ELF-1 (cell line): ENCODE data around the gene RASAL2.

ENCODE experiments used
- DNase-seq: peaks from one replicate; pipeline ENCODE4 v3.0.0-alpha.2; 2016; ENCODE audit warnings: low read depth, low spot score

Gene RASAL2

DNA sequence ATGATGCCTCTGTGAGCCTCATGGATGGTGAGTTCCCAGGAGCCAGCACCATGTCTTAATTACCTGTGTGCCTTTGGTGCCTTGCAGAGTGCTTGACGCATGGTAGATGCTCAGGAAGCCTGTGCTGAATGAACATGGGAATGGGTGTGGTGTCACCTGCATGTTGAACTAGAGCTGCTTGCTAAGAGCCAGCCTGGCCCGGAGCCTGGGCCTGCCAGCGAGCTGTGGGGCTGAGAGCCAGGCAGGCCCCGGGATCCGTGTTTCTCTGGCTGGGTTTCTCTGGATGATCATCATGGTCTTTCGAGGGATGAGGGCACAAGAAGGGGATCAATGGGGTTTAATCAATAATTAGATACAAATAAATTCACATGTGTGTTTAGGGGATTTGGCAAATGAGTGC lies 412.3 kb downstream of the RASAL2 start:
- no peak for DNase-seq

- peak; percentile 21 for DNase-seq
These were observed 412.8 kb downstream of the RASAL2 start for GRCh38 chr1:178506669-178507068.

GRCh38 chr1:178509414-178510007 lies 415.6 kb downstream of the RASAL2 start:
- DNase-seq = peak; percentile 49

DNA sequence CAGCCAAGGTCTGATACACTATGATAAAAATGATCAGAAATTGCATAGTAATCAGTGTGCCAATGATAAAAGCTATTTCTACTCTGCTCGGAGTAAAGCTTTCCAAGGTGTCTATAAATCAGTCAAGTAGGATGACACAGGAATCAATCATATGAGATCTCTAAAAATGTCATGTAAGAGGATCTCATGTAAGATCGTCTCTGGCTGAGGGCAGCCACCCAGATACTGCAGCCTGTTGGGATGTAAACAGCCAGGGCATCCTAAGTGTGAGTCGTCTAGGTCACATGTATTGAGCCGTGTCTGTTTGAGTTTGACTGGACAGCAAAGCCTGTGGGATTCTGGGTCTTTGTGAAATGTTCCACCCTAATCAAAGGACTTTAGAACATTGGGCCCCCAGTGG lies 416.3 kb downstream of the RASAL2 start:
- DNase-seq = no peak

DNA sequence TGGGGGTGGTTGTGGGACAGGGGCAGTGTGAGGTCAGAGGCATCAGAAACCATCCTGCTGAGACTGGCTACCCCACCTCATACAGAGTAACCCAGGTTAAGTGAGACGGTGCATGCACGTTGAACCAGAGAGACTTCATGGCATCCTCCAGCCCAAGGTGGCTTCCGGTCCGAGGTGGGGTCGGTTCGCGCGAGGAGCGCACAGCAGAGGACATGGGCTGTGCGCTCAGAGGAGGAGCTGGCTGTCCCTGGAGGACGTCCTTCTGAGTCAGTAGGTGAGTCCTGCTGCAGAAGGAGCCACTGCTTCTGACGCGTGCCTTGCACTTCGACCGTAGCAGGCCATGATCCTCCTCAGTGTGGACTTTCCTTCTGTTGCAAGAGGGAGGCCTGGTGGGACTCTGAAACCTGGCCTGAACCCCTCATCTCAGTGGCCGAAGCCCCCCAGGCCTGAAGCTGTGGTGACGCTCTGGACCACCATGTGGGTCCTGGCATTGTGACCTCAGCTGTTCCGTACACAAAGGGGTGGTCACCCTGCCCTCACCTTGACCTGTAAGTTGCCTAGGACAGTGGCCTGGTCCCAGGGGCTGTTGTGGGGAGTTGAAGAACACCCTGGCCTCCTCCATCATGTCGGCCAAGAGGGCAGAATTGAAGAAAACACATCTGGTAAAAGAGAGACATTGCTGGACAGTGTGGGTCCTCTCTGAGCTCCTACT lies 418.8 kb downstream of the RASAL2 start, which contains the start of gene TEX35:
TEX35 (plus strand) TSS at position 544 of the 712 bp plus-strand sequence; CDS start at position 624, 80 bp downstream.
- DNase-seq = no peak

- DNase-seq = no peak
These were observed 419.5 kb downstream of the RASAL2 start for GRCh38 chr1:178513278-178513983.

DNA sequence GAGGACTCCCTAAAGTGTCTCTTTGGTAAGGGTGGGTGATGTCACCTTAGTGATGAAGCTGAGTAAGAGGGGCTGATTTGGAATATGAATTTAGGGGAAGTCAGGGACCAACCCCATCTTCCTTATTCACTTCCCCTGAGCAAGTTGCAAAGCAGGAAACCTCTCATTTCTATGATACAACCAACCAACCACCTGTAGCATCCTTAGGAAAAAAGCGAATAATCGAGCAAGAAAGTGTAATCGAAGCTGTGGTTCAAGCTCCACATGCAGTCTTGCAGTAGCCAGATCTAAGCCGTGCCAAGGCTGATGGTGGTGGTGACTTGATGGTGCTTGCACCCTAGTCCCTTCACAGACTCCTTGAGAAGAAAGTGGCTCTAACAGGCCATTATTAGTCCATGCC lies 422.2 kb downstream of the RASAL2 start:
- DNase-seq = no peak

- no peak for DNase-seq
These were observed 425.0 kb downstream of the RASAL2 start for GRCh38 chr1:178518894-178519293.

GRCh38 chr1:178520803-178521202 lies 426.9 kb downstream of the RASAL2 start:
- DNase-seq = no peak

GRCh38 chr1:178521241-178521640 lies 427.3 kb downstream of the RASAL2 start:
- DNase-seq = no peak

DNA sequence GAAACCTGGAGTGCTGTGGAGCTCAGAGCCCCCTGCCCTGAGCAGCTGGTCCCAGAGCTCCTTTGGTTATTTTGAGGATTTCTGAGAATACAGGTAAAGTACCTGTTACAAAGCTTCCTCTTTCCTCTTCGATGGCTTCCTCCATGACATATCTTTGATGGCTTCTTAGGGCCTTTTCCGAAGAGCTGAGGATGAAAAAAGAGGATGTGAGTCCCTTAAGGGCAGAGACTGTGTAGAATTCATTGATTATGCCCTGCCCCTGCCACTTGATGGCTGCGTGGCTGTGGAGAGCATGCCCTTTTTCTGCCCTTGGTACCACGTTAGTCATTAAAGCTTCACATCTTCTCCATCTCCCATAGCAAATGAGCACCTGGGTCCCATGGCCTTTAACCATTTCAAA lies 433.2 kb downstream of the RASAL2 start:
- DNase-seq = no peak

- DNase-seq = no peak
These were observed 434.5 kb downstream of the RASAL2 start for GRCh38 chr1:178528228-178528952.

- DNase-seq = no peak
These were observed 435.0 kb downstream of the RASAL2 start for GRCh38 chr1:178528953-178529335.

- DNase-seq = peak; percentile 45
These were observed 435.6 kb downstream of the RASAL2 start for GRCh38 chr1:178529364-178530036.

DNA sequence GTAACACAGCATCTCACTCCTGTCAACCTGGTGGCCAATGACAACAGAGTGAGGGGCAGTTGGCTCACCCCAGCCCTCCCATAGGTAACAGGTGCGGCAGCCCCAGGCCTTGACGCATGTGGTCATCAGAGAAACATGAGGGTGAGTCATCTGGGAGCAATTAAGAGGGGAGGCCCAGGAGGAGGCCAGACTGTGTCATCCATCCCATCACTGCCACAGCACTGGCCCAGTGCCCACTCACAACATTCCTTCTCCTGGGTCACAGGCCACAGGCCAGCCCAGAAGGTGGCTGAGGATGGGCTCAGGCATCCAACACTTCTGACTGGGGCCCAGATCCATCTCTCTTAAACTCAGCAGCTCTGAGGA lies 436.1 kb downstream of the RASAL2 start:
- peak; percentile 63 for DNase-seq

- DNase-seq = peak; percentile 81
These were observed 436.6 kb downstream of the RASAL2 start for GRCh38 chr1:178530502-178530901.

DNA sequence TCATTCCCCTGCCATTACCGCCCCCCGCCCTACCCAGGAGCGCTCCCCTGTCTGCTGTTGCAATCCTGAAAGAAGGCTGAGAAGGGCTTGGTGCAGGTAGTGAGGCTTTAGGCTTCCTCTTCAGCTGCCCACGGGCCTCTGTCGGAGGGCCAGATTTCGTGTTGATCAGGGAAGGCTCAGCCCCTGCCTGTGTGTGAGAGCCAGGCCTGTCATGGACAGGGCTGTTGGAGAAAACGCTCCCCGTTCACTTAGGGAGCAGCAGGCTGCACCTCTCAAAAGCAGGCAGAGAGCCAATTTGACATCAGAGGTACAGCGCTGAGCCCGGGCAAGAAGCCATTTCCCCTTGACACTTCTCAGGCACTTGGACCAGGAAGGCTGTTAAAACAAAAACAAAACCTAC lies 438.0 kb downstream of the RASAL2 start:
- DNase-seq = no peak

GRCh38 chr1:178532392-178532791 lies 438.5 kb downstream of the RASAL2 start:
- DNase-seq = peak; percentile 93

DNA sequence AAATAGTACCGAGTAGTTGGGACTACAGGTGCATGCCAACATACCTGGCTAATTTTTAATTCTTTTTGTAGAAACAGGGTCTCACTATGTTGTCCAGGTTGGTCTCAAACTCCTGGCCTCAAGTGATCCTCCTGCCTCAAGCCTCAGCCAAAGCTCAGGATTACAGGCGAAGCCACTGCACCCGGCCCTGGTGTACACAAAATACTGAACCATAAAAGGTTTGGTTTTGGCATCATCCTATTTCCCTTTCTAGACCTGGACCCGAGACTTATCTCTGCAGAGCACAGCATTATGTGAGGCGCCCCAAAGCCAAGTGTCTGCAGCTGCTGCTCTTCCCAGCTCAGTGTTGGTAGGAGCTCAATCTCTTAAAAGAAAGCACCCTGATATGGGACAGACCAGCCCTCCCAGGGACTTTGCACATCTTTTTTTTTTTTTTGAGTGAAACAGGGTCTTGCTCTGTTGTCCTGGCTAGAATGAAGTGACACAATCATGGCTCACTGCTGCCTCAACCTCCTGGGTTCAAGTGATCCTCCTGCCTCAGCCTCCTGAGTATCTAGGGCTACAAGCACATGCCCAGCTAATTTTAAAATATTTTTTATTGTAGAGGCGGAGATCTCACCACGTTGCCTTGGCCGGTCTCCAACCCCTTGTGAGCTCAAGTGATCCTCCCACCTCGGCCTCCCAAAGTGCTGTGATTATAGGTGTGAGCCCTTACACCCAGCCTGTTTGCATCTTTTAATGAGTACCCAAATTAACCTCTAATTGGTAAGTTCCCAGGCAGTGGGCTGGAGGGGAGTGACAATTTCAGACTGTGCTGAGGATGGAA lies 439.4 kb downstream of the RASAL2 start:
- no peak for DNase-seq
